GM21619 (cell line): ENCODE results near the gene DYRK1A.

Experiments
- ATAC-seq: cut with Tn5 transposase; IDR thresholded peaks from one replicate; pipeline ENCODE4 v1.9.1; 2021; ENCODE audit not compliant: unreplicated experiment

The DYRK1A gene

DNA sequence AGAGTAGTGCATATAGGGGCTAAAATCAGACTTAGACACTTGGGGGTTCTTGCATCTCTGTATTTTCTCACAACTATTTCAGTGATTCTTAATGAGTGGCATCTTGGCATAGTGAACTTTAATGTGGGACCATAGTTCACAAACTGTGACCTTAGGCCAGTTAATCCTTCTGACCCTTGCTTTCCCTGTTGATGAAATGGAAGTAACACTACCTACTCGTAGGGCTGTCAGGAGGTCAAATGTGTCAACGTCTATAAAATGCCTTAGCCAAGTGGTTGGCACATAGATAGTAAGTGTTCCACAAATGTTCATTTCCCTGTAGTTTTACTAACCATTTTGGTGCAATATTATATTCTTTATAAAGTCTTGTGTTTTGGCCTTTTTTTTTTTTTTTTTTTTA, 49.4 kb downstream of the DYRK1A start:
- ATAC-seq, result no peak

DNA sequence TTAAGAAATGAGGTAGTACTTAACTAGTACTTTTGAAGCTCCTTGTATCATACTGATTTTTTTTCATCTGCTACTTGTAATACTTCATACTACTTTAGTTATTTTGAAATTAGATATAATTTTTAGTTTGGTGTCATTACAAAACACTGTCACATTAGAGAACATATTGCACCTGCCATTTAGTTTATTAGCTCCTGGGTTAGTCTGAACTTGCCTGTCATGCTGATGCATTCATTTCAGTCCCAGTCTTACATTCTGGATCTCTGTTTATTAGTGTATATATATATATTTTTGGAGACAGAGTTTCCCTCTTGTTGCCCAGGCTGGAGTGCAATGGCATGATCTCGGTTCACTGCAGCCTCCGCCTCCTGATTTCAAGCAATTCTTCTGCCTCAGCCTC, 50.3 kb downstream of the DYRK1A start:
- ATAC-seq, result no peak

DNA sequence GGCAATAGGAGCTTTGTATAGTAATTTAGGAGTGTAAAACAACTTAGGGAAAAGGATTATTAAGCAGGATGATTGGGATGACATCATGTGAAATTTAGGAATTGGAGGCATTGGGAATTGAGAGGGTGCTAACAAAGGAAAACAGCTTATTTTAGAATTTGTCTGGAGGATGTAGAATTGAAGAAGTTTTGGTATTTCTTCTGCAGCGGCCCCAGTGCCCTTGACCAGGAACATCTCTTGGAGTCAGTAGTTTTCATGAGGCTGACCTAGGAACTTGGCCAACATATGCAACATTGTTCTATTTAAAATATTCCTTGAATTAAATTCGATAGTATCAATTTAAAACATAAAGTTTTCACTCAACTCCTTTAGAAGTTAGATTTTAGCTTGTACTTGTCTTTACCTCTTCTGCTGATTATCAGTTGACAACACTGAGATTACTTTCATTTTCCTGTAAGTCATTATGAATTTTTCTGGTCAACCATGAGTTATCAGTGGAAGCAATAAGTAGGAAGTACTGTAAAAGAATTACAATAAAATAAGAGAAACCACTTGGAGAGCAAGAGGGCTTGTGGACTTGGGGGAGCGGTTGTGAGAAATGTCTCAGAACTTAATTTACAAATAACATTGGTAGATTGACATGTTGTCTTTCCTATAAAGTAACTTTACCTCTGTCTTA, 52.8 kb downstream of the DYRK1A start:
- ATAC-seq, result no peak

DNA sequence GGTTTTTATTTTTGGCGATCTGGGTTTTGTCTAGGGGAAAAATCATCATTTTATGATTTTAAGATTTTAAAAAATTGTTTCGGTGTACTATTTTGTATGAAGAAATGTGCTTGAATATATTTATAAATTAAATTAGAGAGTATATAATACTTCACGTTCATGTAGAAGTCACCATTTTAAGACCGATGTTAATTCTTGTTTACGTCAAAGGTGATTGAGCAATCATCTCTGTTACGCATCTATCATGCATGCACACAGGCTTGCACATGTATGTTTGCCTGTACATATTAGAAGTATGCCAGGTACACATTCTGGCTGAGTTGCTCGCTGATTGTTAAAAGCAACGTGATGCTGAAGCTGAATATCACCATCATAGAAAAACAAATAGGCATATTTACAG, 54.7 kb downstream of the DYRK1A start:
- ATAC-seq, result no peak

DNA sequence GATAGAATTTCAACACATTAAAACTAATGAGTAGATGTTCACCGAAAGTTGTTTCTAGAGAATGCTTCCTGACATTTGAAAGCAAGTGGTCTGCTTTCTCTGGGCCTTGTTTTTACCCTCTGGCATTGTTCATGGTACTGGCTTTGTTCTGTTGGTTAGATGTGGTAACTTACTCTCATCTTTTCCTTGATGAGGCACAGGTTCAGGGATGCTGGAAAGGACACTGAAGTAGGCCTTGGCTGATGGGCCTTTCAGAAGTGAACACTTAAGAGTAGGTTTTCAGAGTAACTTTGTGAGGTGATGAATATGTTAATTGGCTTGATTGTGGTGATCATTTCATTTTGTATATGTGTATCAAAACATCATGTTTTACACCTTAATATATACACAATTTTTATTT, 55.8 kb downstream of the DYRK1A start:
- ATAC-seq, result no peak

DNA sequence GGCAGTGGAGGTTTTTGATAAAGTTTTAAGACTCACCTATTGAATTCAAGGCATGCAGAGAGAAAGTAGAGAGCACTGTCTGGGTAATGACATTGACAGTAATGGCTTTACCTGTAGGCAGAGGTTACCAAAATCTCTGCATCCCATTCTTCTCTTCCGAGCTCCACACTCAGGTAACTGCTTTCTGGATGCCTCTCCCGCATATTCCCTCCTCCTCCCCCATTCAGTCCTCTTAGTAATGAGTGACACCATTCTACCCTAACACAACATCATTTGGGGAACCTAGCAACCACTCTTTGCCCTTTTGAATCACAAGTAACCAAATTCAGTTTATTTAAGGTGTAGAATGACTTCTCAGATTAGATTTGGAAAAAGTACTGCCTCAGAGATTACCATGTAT, 56.5 kb downstream of the DYRK1A start:
- ATAC-seq, result no peak

DNA sequence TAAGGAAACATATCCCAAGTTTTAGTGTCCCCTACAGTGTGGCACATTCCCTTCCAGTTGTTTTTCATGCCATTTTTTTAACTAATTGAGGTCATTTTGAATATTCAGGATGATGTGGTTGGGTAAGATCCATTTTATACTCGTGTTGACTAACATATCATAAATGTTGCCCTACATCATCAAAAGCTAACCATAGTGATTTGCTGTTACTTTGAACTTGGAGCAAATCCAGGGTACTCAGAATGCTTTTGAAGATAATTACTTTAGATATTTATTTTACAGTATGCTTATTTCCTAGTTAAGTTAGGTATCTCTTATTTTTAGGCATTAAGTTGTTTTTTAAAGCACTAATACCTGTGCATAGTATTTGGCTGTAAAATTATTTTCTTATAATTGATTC, 57.8 kb downstream of the DYRK1A start:
- ATAC-seq, result no peak

DNA sequence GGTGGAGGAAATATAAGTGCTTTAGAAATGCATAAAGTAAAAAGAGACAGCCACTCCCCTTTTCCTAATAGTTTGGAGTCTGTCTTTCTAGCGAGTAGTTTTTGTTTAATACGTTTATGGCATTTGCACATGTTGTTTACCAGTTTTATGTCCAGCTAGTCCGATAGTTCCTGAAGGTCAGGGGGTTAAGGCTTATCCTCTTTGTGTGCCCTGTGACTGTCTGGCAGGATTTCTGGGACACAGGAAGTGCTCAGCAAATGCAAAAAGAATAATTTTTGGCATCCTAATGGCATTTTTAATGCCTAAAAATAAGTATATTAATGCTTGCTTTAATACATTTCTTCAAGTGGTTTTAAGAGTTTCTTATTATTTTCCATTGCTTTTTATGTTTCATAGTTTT, 58.4 kb downstream of the DYRK1A start:
- no peak for ATAC-seq

DNA sequence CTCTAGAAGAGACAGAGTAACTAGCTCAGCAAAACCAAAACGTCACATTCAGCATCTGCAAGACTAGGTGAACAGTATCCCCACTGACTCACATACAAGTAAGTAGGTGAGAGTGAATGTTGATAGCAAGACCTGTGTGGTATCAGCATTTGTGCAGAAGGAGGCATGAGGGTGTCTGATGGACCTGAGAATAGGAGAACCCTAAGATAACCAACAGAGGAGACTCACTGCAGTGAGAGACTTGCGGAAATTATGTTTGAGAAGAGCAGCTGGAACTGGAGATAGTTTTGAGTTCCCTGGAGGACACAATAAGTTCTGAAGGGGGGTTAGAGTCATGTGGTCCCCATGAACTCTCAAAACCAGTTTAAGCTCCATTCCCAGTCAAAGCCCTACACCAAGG, 59.1 kb downstream of the DYRK1A start:
- no peak for ATAC-seq

DNA sequence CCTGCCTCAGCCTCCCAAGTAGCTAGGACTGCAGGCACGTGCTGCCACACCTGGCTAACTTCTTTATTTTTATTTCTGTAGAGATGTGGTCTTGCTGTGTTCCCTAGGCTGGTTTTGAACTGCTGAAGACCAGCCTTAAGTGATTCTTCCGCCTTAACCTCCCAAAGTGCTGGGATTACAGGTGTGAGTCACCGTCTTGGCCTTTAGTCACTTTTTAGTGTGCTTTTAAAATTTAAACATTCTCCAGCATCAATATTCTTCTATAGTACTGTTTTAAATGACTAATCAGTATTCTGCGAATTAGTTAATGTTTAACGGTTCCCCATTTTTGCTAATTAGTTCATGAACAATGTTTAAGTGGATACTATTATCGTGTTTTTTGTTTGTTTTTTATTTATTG, 60.6 kb downstream of the DYRK1A start:
- no peak for ATAC-seq

DNA sequence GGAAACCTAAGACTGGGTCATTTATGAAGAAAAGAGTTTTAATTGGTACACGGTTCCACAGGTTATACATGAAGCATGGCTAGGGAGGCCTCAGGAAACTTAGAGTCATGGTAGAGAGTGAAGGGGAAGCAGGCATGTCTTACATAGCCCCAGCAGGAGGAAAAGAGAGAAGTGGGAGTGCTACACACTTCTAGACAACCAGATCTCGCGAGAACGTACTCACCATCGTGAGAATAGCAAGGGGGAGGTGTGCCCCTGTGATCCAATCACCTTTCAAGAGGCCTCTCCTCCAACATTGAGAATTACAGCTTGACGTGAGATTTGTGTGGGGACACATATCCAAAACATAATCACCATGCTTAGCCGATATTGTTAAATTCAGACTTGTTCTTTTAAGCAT, 62.8 kb downstream of the DYRK1A start:
- no peak for ATAC-seq

DNA sequence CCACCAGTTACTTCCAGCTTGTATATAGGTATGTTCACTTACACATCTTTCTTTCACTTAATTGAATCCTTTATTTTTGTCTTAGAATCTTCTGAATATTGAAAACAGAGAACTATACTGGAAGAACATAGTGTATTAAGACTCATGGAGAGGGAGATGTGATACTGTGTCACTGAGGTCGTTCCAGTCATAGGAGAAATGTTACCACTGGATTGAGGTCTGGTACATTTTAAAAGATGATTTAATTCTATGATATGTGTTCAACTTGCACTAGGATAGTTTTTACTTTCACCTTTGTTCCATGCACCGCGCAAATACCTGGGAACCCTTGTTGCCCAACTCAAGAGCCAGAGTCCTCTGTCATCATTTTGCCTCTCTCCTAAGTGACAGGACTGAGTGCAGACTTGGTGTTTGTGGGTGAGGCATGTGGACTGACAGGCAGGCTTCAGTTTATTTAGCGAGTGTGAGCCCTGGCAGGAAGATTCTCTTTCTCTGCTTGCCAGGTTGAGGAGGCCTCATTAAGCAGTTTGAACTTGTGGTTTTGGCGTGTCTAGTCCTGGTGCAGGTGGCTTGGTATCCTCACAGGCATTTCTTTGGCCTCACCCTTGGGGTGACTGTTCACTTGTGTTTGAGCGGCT, 63.7 kb downstream of the DYRK1A start:
- ATAC-seq, result no peak

DNA sequence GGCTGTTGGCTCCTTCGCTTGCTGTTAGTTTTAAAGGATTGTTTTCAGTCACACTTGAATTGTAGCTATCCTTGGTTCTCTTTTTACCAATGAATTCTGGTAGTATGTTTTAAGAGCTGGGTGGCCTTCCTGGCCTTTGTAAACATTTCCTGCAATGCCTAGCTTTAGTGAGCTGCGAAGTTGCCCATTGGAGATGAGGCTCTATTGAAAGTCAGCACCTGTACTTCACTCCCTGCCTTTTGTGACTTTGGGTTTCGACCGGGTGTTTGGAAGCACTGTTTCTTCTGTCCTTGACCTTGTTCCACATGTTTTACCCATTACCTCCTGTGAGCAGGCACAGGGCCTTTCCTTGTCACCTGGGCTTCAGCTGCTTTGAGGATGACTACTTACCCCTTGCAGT, 64.7 kb downstream of the DYRK1A start:
- no peak for ATAC-seq

DNA sequence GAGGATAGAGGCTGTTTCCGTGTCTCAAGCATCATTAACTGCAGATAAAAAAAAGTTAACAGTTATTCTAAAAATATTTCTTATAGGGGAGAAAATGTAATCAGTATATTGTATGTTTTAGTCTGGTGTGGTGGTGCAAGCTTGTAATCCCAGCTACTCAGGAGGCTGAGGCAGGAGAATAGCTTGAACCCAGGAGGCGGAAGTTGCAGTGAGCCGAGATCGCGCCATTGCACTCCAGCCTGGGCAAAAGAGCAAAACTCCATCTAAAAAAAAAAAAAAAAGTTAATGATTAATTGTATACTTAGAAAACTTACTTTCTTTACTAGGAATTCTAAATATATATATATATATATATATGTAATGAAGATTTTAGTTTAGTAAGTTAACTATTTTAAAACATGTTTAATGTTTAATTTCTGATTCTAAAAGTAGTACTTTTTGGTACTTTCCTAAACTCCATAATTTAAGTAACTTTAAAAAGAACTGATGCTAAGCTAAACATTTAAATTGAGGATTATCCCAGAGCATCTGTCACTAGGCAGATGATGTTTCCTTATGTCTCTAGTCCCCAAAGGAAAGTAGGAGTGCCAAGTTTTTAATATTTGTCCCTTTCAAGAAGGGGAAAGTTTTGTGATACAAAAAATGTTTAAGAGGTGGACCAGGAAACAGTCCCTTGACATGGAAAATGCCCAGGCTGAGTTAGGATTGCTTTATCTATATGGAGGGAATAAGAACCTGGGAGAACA, 66.3 kb downstream of the DYRK1A start:
- no peak for ATAC-seq

DNA sequence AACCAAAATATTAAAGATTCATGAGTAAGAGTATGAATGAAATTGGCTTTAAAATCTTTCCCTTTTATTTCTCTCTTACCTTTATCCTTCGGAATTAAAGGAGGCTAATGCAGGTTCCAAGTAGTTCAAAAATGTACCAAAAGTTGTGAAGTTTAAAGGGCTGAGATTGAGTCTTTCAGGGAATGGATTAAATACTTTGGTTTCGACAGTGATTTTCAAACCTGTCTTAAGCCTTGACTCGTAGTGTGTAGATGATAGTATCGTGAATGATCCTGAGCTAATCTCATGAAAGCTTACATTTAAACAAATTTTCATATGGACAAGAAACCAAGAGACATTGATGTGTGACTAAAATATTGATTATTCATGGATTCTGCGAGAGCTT, 66.9 kb downstream of the DYRK1A start:
- no peak for ATAC-seq

DNA sequence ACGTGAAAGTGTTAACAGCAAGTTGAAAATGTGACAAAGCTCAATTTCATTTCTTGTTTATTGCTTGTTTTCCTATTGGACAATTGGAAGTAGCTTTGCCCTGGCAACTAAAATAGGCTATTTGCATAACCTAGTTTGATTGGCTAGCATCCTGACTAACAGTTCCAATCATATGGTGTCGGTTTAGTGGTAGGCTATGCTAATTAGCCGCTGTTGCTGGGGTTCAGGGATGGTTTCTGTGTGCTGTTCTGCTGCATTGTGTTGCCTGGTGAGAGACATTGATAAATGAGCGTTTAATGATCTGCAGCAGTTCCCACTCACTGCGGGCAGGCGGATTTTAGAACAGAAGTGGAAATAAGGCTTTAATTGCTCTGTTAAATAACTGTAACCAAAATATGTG, 68.5 kb downstream of the DYRK1A start:
- ATAC-seq, result no peak

DNA sequence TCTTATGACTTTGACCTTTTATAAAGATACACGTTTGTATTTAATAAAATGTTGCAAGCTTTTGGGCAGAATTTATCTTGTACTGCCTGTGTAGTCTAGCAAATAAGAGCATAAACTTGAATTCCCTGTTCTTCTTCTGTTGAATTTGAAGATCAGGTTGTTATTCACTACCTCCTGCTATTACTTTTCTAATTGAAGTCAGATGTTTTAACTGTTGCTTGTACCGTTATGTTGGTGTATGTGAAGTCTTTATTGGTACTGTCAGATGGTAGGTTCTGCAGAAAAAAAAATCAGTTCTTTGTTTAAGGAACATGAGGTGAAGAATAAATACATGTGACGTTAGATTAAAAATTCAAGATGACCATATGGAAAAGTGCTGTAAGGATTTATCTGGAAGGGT, 69.1 kb downstream of the DYRK1A start:
- ATAC-seq, result no peak

DNA sequence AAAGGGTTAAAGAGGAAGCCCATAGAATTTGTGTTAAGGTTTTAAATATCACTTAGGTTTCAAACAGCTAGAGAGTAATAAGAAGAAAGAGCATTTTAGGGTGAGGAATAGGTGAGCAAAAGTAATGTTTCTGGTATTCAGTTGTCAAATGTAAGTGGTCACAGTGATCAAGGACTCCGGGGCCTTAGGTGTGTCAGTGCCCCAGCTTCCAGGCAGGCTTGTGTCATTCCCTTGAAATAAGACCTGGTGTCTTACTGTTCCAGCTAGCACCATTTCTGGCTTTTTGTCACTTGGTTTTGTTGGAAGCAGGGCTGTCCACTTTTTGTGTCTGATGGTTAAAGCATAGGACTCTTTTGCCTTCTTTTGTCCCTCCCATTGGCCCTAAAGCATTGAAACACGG, 69.6 kb downstream of the DYRK1A start:
- no peak for ATAC-seq

DNA sequence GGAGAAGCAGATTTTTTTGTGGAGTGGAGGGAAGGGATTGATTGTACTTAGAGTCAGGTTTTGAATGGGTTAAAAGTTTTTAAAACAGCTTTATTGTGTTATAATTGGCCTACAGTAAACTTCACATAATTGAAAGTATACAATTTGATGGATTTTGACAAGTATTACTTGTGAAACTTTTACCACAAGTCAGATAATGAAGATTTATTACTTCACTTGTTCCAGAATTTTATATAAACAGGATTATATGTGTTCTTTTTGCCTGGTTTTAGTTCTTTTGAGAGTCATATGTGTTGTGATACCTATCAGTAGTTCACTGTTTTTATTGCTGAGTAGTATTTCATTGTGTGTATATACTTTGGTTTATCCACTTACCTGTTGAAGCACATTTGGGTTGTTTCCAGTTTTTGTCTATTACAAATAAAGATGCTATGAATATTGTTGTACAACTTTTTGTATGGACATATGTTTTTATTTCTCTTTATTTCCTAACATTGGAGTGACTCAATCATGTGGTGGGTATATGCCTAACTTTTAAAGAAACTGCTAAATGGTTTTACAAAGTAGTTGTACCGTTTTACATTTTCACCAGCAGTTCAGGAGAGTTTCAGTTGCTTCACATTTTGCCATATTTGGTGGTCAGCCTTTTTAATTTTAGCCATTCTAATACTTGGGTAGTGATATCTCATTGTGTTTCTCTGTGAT, 71.0 kb downstream of the DYRK1A start:
- ATAC-seq, result no peak

DNA sequence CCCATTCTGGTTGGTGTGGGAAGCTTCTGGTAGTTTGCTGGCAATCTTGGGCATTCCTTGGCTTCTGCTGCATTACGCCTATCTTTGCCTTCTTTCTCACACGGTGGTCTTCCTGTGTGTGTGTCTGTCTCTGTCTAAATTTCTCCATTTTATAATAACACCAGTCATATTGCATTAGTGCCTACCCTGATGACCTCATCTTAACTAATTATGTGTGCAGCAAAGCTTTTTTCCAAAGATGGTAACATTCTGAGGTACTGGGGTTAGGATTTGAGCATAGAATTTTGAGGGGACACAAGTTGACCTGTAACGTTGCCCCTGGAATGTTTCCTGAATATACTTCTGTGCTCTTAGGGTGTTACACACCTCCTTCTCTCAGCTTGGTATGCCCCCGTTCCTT, 77.1 kb downstream of the DYRK1A start:
- no peak for ATAC-seq

DNA sequence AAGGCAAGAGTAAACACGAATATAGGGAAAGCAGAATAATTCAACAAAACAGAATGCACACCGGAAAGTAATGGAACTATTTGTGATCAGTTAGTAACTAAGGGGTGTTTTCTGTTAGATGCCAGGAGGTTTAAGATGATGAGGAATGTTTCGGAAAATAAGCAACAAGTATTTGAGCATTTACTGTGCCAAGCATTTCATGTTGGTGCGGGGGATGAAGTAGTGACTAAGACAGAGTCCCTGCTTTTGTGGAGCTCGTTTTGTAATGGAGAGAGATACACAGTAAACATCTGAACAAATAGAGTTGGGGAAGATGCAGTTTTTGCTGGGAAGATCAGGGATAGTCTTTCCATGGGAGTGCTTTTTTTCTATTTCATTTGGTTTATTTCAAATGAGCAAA, 78.7 kb downstream of the DYRK1A start:
- no peak for ATAC-seq

DNA sequence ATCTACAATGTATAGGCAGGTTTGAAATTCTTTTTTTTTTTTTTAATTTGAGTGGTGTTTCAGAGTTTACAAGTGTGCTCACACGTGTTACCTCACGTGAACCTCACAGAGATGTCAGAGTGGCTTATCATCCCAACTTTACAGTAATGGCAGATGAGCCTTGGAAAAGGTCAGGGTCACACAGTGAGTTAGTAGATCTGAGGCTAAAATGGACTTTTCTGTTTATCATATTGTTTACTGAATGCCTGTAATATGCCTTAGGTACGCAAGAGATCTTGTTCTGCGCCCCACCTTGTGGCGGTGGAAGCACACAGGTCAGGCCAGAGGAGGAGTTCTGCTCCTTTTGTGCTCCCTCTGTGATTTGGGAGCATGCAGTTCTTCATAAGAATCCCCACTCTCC, 80.0 kb downstream of the DYRK1A start:
- no peak for ATAC-seq
